ENCODE results near the gene CDK14.
"Not testable (repeated sequence)": the region's sequence is repeated elsewhere in the genome, so short reads cannot be mapped to it uniquely, and the experiment has no call there.

CDK14 gene

GRCh38 chr7:90777886-90778285, 181.8 kb downstream of the CDK14 start:
- DNase-seq (ENCODE audit: low read depth in 4 of 4, low spot score in 1 of 4): no peak

GRCh38 chr7:90788052-90788451, 191.9 kb downstream of the CDK14 start:
- no peak for DNase-seq (ENCODE audit: low read depth in 4 of 4, low spot score in 1 of 4)

GRCh38 chr7:90789736-90790306, 193.7 kb downstream of the CDK14 start:
- DNase-seq (ENCODE audit: low read depth in 4 of 4, low spot score in 1 of 4): no peak

- DNase-seq (ENCODE audit: low read depth in 4 of 4, low spot score in 1 of 4): no peak
These were observed 195.5 kb downstream of the CDK14 start for GRCh38 chr7:90791596-90791995.

GRCh38 chr7:90792301-90792700, 196.2 kb downstream of the CDK14 start:
- DNase-seq (ENCODE audit: low read depth in 4 of 4, low spot score in 1 of 4): no peak

GRCh38 chr7:90794234-90794633, 198.1 kb downstream of the CDK14 start:
- not testable (repeated sequence) for DNase-seq (ENCODE audit: low read depth in 4 of 4, low spot score in 1 of 4)

DNA sequence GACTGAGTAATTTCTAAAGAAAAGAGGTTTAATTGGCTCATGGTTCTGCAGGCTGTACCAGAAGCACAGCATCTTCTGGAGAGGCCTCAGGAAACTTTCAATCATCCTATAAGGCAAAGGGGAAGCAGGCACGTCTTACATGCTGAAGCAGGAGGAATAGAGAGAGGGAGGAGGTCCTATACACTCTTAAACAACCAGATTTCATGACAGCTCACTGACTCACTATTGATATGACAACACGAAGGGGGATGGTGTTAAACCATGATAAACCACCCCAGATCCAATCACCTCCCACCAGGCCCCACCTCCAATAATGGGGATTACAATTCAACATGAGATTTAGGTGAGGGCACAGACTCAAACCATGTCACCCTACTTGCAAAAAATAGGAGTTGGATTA, 201.5 kb downstream of the CDK14 start:
- no peak for DNase-seq (ENCODE audit: low read depth in 4 of 4, low spot score in 1 of 4)

DNA sequence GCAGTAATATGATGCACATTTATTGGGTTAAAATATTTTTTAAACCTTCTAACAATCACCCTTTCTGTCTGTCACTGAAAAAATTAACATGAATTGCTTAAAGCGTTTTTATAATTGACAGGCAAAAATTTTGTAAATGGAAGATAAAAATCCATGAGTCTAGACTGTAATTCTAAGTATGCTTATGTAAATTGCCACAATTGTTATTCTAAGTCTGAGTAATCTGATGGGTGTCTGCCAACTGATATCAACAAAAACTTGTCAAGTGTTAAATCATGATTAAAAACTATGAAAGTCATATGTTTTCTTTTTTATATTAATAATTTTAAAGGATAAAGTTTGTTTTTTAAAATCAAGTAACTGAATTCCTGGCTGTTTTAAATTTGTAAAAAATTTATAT, 208.2 kb downstream of the CDK14 start:
- DNase-seq (ENCODE audit: low read depth in 4 of 4, low spot score in 1 of 4): no peak

- not testable (repeated sequence) for DNase-seq (ENCODE audit: low read depth in 4 of 4, low spot score in 1 of 4)
These were observed 219.4 kb downstream of the CDK14 start for GRCh38 chr7:90815552-90815951.

DNA sequence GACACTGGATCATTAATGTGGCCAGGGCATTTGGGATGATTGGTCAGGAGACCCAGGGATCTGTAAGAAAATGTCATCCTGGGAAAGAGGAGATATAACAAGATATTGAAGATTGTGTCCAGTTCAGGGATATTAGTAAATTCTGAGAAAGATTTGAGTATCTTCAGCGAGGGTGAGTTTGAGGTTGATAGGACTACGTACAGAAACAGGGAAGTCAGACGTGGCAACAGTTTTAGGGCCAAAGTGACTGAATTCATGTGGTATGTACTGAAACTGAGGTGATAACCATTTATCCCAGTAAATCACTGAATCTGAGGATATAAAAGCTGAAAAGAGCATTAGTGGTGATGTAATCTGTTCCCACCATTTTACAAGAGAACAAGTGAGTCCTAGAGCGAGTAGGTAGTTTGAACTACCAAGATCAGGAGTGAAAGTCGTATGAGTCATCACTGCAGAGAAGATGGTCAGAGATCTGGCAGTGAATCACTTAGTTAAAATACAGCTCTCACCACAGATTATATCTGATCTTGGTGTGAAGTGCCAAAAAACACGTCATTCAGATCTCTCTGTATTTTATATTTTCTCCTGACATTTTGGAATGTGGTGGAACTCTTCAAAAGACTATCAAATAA, 220.5 kb downstream of the CDK14 start:
- no peak for DNase-seq (ENCODE audit: low read depth in 4 of 4, low spot score in 1 of 4)

DNA sequence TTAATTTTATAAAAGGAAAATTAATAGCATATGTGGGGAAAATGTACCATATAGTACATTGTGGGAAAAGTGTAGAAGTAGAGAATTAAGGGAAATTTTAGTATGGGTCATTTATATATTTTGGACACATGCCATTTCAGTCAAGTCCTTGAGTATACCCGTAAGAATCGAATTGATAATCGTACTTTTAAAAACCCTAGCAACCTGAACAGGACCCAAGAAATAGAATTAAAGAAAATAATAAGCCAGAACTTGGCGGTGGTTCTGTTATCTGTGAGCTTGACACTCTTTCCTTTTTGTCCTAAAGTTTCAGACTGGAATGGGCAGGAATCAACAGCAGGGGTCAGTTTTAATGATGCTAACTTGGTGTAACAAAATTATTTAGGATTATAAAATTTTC, 221.0 kb downstream of the CDK14 start:
- no peak for DNase-seq (ENCODE audit: low read depth in 4 of 4, low spot score in 1 of 4)

- DNase-seq (ENCODE audit: low read depth in 4 of 4, low spot score in 1 of 4): no peak
These were observed 221.7 kb downstream of the CDK14 start for GRCh38 chr7:90817846-90818245.

GRCh38 chr7:90818341-90818740, 222.2 kb downstream of the CDK14 start:
- no peak for DNase-seq (ENCODE audit: low read depth in 4 of 4, low spot score in 1 of 4)

DNA sequence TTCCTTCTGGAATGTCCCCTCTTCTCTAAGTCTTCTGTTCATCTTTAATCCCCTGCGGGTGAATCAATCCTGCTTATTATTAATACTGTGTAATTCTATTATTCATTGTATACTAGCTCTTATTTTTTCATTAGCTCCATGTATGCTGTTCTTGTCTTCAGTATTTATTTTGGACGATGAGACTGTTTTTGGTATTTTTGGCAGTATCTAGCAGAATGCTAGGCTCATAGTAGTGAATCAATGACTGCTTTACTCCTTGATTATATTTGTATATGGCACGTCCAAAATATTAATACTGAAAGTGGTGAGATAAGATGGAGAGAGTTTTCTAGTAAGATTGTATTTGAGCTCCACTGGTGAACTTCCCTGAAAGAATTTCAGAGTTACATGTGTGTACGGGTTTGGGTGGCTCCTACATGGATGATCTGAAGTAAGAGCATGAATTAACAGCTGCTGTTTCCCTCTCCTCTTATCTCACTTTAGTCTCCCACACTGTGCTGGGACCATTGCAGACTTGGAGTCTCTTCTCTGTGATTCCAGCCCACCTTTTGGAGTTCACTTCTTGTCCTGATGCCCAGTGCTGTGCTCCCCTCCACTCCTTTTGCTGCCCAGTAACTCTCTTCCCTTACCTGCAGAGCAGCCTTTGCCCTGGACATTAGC, 226.0 kb downstream of the CDK14 start:
- DNase-seq (ENCODE audit: low read depth in 4 of 4, low spot score in 1 of 4): no peak

DNA sequence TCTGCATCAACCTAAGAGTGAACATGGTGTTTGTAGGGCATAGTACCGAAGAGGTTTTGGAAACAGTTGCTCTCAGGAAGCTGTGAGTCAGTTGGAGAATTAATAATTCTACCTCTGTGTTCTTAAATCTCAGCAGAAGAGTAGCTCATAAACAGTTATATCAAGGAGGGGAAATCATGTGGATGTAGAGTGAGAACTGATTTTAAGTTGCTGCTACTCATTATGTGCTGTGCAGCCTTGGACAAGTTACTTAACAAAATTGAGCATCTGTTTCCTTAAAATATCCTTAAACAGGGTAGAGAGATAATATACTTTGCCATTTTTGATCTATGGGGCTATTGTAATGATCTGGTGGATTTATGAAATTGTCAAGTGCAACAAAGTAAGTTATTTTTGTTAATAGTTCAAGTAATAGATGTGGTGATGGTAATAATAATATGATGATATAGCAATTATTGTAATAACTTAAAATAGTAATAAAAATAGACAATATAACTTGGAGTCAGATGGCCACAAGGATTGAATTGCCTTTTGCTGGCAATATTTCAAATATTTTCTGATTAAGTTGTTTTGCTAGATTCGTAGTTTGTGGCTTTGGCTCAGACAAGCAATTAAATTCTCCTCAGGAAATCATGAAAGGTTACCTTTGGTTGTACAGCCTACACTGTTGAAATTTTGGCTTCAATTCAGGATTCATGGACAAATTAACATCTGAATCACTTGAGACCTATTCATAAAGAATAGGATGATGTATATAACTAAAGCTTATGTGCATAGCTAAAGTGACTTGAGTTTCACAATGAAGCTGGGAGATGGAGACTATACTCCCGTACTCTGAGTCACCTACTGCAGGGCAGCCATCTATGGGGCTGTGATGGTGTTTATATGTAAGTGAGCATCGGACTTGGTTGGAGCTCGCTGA, 228.5 kb downstream of the CDK14 start:
- DNase-seq (ENCODE audit: low read depth in 4 of 4, low spot score in 1 of 4): no peak

- DNase-seq (ENCODE audit: low read depth in 4 of 4, low spot score in 1 of 4): no peak
These were observed 229.7 kb downstream of the CDK14 start for GRCh38 chr7:90825779-90826178.

DNA sequence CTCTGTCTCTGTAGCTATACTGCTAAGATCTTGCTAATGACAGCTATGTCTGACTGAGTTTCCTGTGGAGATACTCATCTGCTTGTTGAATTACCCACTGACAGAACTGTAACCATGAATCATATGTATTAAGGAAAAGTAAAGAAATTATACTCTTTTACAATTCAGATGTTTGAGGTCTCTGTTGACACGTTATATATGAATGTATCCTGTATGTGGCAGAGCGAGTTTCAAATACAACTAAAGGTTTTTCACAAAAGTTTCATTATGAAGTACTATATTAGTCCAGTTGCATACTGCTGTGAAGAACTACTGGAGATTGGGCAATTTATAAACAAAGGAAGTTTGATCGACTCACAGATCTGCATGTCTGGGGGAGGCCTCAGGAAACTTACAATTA, 232.5 kb downstream of the CDK14 start:
- no peak for DNase-seq (ENCODE audit: low read depth in 4 of 4, low spot score in 1 of 4)

- no peak for DNase-seq (ENCODE audit: low read depth in 4 of 4, low spot score in 1 of 4)
These were observed 234.2 kb downstream of the CDK14 start for GRCh38 chr7:90830308-90830707.

- no peak for DNase-seq (ENCODE audit: low read depth in 4 of 4, low spot score in 1 of 4)
These were observed 236.6 kb downstream of the CDK14 start for GRCh38 chr7:90832726-90833125.

DNA sequence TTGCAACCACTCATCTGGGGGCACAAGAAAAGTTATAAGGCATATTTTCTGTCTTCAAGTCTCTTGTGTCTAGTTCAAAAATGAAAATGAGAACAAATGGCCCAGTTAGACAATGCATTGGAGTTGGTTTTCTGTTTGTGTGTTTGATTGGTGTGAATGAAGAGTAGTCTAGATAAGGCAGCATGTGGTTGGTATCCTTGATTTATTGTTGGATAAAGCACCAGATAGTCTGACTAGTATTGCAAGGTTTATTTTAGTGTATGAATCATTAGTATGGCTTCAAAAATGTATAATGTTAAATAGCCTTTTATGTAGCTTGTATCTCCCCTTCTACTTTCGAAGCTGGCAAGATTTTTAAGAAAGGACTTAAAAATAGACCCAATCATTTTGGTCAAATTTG, 237.3 kb downstream of the CDK14 start:
- no peak for DNase-seq (ENCODE audit: low read depth in 4 of 4, low spot score in 1 of 4)

GRCh38 chr7:90834771-90835170, 238.7 kb downstream of the CDK14 start:
- DNase-seq (ENCODE audit: low read depth in 4 of 4, low spot score in 1 of 4): no peak

DNA sequence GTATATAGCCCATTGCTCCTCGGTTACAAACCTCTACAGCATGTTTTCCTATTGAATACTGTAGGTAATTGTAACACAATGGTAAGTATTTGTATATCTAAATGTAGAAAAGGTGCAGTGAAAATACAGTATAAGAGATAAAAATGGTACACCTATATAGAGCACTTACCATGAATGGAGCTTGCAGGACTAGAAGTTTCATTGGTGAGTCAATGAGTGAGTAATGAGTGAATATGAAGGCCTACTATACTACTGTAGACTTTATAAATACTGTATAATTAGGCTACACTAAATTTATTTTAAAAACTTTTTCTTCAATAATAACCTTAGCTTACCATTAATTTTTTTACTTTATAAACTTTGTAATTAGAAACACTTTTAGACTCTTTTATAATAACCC, 239.7 kb downstream of the CDK14 start:
- DNase-seq (ENCODE audit: low read depth in 4 of 4, low spot score in 1 of 4): no peak

All from stimulated activated CD4-positive, alpha-beta T cell treated with anti-CD3 and anti-CD28 coated beads, Interleukin-1b, Interleukin-23, amount 100 ng/mL, for 24 hours (primary cell).